Fibroblast of mammary gland (primary cell): Measurements from ENCODE around the gene CHST12.

Experiments used
- DNase-seq: peaks from one replicate; pipeline ENCODE4 v3.0.0-alpha.2; 2010; ENCODE audit warnings: low read depth
- H3K4me3 ChIP-seq: 2 replicates; pipeline ENCODE4 v1.5.1; 2011; ENCODE audit warnings: low read depth, mild to moderate bottlenecking, low read length, moderate library complexity; ENCODE audit not compliant: control insufficient read depth
- TF ChIP-seq, protein P1 (sequence below): conservative IDR thresholded peaks from 2 replicates; pipeline ENCODE4 v1.5.1; 2011; ENCODE audit warnings: low read depth, low read length, inconsistent platforms; ENCODE audit not compliant: control insufficient read depth, insufficient read depth

The CHST12 gene

DNA sequence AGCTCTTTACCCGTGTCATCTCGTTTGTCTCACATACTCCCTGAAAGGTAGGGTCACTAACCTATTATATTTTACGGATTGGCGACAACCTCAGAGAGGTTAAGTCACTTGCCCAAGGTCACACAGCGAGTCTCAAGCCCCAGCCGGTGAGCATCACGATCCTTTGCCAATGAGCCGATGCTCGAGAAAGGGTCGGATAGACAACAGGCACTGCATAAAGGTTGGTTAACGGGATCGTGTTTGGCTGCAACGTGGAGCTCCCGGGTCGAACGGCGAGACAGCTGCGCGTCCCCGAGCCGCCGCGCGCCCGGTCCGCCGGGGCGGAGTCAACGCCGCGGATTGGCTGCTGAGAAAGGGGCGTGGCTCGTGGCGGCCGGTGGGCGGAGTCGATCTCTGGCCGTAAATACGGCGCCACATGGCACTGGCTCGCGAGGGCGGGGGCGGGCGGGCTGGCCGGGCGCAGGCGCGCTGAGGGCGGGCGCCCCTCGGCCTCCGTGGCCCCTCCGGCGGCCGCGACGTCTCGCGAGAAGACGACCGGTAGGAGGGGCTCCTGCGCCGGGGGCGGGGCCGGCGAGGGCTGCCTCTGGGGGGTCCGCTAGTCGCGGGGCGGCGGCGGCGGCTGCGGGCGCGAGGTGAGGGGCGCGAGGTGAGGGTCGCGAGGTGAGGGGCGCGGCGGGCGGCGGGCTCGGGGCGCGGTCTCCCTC lies at the start of gene CHST12:
Gene CHST12, plus strand, starts transcription at position 598 of the 704 bp plus-strand sequence. CDS start 29,029 bp downstream, outside the sequence.
- peak within 1 kb of the TSS; percentile 69 for H3K4me3 ChIP-seq
- TF ChIP-seq, protein P1, sequence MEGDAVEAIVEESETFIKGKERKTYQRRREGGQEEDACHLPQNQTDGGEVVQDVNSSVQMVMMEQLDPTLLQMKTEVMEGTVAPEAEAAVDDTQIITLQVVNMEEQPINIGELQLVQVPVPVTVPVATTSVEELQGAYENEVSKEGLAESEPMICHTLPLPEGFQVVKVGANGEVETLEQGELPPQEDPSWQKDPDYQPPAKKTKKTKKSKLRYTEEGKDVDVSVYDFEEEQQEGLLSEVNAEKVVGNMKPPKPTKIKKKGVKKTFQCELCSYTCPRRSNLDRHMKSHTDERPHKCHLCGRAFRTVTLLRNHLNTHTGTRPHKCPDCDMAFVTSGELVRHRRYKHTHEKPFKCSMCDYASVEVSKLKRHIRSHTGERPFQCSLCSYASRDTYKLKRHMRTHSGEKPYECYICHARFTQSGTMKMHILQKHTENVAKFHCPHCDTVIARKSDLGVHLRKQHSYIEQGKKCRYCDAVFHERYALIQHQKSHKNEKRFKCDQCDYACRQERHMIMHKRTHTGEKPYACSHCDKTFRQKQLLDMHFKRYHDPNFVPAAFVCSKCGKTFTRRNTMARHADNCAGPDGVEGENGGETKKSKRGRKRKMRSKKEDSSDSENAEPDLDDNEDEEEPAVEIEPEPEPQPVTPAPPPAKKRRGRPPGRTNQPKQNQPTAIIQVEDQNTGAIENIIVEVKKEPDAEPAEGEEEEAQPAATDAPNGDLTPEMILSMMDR, result no peak
- DNase-seq, result peak; percentile 86

DNA sequence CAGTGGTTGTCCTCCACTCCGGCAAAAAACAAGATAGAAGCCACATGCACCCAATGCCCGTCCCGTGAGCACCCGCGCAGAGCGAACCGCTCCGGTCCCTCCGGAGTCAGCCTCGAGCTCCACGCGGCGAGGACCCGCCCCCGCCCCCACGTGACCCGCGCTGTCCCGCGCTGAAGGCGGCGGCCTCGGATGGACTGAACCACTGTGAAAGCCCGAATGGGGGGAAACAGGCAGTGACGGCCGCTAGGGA lies 49.5 kb upstream of the CHST12 start:
- H3K4me3 ChIP-seq, result peak overlapping the region; percentile 94
- peak; percentile 86 for DNase-seq
- TF ChIP-seq, protein P1, result no peak

DNA sequence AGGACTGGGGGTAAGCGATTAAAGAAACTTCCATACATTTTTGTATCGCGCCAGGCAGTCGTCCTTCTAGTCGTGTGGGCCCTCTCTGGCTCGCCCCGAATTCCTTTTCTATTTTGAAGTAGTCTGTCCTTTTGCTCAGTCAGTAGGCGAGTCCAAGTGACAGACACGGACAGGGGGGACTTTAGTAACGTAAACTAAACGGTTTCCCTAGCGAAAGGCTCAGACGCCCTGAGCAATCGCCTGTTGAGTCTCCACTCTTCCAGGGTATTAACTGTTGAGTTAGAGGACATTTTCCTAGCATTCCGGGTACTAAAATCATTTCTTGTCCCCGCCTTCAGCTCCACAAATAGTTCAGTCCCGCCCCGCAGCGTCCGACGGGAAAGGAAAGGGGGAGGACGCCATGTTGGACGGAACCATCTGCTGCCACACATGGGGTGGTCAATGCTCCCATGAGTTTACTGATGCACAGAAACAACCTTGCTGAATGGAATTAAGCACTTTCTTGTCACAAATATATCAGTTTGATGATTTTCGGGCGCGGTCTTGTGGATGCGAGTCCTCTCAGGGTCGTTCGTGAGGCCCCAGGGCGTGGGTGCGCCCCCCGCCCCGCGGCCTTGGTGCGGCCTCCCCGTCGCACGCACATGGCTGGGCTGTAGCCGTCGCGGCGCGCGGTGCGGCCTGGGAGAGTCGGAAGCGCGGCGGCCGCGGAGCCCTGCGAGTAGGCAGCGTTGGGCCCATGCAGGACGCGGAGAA lies 49.0 kb upstream of the CHST12 start, which contains the start of gene EIF3B:
Gene EIF3B, plus strand, starts transcription at position 642 of the 753 bp plus-strand sequence. Its CDS starts 95 bp downstream, at position 737.
- H3K4me3 ChIP-seq, result peak within 1 kb of the TSS; percentile 94
- TF ChIP-seq, protein P1, result no peak
- DNase-seq, result peak; percentile 92

DNA sequence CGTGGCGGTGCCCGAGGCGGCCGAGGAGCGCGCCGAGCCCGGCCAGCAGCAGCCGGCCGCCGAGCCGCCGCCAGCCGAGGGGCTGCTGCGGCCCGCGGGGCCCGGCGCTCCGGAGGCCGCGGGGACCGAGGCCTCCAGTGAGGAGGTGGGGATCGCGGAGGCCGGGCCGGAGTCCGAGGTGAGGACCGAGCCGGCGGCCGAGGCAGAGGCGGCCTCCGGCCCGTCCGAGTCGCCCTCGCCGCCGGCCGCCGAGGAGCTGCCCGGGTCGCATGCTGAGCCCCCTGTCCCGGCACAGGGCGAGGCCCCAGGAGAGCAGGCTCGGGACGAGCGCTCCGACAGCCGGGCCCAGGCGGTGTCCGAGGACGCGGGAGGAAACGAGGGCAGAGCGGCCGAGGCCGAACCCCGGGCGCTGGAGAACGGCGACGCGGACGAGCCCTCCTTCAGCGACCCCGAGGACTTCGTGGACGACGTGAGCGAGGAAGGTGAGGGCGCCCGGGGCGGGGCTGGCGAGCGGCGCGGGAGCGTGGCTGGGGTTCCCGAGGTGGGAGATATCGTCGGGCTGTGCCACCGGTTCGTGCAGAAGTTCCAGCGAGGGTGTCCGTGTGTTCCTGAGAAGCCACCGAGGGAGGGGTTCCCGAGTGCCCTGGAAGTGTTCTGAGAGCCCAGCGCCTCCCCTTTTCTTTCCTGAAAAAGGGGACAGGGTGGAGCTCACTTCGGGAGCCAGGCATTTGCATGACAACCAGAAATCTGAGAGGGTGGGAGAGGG lies 48.3 kb upstream of the CHST12 start:
- peak; percentile 8 for DNase-seq
- TF ChIP-seq, protein P1, result no peak
- peak overlapping the region; percentile 94 for H3K4me3 ChIP-seq

DNA sequence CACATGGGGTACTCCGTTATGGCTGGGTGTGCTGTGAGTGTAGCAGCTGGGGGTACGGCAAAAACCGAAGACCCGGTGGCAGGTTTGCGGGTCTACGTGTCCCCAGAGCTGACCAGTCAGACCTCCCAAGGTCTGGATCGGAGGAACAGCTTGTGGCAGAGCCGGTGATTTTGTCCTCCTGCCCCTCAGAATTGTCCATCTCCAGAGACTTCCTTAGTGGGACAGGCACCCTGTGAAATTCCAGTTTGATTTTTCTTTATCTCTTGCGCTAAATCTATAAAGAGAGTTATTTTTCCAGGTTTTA lies 47.8 kb upstream of the CHST12 start:
- peak; percentile 12 for DNase-seq
- TF ChIP-seq, protein P1, result no peak

DNA sequence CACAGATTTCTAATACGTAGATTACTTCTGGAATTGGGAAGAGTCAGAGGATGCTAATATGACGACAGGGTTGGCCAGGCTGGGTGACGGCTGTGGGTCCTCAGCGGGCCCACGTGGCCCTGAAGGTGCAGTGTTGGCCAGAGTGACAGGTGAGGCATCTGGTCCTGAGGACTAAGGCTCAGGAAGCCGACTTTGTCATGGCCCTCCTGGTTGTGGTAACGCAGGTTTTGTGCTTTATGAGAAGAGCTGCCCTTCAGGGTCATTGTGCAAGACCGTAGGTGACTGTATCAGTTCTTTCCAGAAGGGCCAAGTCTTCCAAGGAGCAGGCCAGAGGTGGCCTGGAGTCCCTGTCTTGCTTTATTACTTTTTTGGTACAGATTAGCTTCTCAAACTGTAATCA lies 46.2 kb upstream of the CHST12 start:
- DNase-seq, result peak; percentile 59
- H3K4me3 ChIP-seq, result peak overlapping the region; percentile 14
- TF ChIP-seq, protein P1, result no peak

More for the DNA sequence above, 47.8 kb upstream of the CHST12 start:
- H3K4me3 ChIP-seq, result peak overlapping the region; percentile 94
